Esophagus mucosa (tissue), 1 donor: Measurements from ENCODE around the gene STPG3. TPM values are rescaled to one million over a fixed set of nuclear protein-coding genes. Genes with fewer than 3 reads are reported as not detected.
A peak's percentile ranks its signal among the peaks of the same experiment; 100 is the strongest.

ENCODE experiments used
- ATAC-seq: fragments of 200-7000 bp; cut with Tn5 transposase; one replicate; pipeline ENCODE4 v1.9.1; 2020
- total RNA-seq: library from RNA; stranded (reverse); gene quantifications from one replicate; pipeline ENCODE4 v1.2.4, GENCODE V29; 2023
- donor health status: DM: yes; HTN: yes; CAD: no.

Gene STPG3
- total RNA-seq, 1 donor from 2014 or later: not detected

GRCh38 chr9:137280474-137281344 is 29.6 kb downstream of the STPG3 start:
- ATAC-seq: no peak

- ATAC-seq: no peak
These were observed 30.4 kb downstream of the STPG3 start for GRCh38 chr9:137281345-137282116.

GRCh38 chr9:137286975-137287383 is 35.9 kb downstream of the STPG3 start:
- peak; percentile 93 for ATAC-seq

- ATAC-seq: no peak
These were observed 42.0 kb downstream of the STPG3 start for GRCh38 chr9:137293094-137293481.

GRCh38 chr9:137293482-137294090 is 42.5 kb downstream of the STPG3 start:
- ATAC-seq: no peak

GRCh38 chr9:137294091-137294680 is 43.1 kb downstream of the STPG3 start:
- ATAC-seq: peak; percentile 57

GRCh38 chr9:137294681-137295237 is 43.7 kb downstream of the STPG3 start:
- peak; percentile 7 for ATAC-seq

GRCh38 chr9:137295238-137295811 is 44.2 kb downstream of the STPG3 start:
- peak; percentile 71 for ATAC-seq

- ATAC-seq: no peak
These were observed 45.0 kb downstream of the STPG3 start for GRCh38 chr9:137295849-137296669.

- peak; percentile 1 for ATAC-seq
These were observed 45.9 kb downstream of the STPG3 start for GRCh38 chr9:137296670-137297664.

- ATAC-seq: no peak
These were observed 46.9 kb downstream of the STPG3 start for GRCh38 chr9:137297966-137298365.

- no peak for ATAC-seq
These were observed 47.5 kb downstream of the STPG3 start for GRCh38 chr9:137298401-137299202.

GRCh38 chr9:137299203-137299565 is 48.1 kb downstream of the STPG3 start:
- no peak for ATAC-seq

- no peak for ATAC-seq
These were observed 48.9 kb downstream of the STPG3 start for GRCh38 chr9:137299938-137300337.

- no peak for ATAC-seq
These were observed 49.5 kb downstream of the STPG3 start for GRCh38 chr9:137300567-137301080.

- no peak for ATAC-seq
These were observed 50.2 kb downstream of the STPG3 start for GRCh38 chr9:137301081-137301947.

GRCh38 chr9:137302118-137302448 is 51.0 kb downstream of the STPG3 start, which contains the start of gene NRARP:
NRARP (minus strand) TSS chr9:137302271; CDS start chr9:137301928, 343 bp downstream.
- peak; percentile 69 for ATAC-seq
